Stimulated activated CD4-positive, alpha-beta T cell treated with anti-CD3 and anti-CD28 coated beads, Interleukin-15, amount 100 ng/mL, for 1 hour (primary cell): ENCODE results near the gene SYS1.

Experiments
- DNase-seq, 2 donors: peaks; one replicate each; pipeline ENCODE4 v3.0.0-alpha.2; 2020; ENCODE audit warnings: low read depth in 1 of 2, low spot score in 1 of 2

The SYS1 gene

GRCh38 chr20:45412653-45413052, 49.7 kb downstream of the SYS1 start:
- no peak for DNase-seq

GRCh38 chr20:45413479-45413878, 50.5 kb downstream of the SYS1 start:
- no peak for DNase-seq

- DNase-seq, result peak; percentile 69 to 75
Observed at GRCh38 chr20:45415822-45416637, 53.1 kb downstream of the SYS1 start, which contains the start of gene PIGT. TSS of gene PIGT (plus strand) at chr20:45416141. CDS start at chr20:45416157, 16 bp downstream.

- DNase-seq, result no peak
Observed at GRCh38 chr20:45416917-45417316, 54.0 kb downstream of the SYS1 start.
